Esophagus muscularis mucosa (tissue), 4 donors: ENCODE measurements around the gene RTBDN.

Experiments used
- CTCF ChIP-seq, 3 experiments: fragments of 200-600 bp in 2 of 3; fragments of 450-650 bp in 1 of 3; sonication (generic) in 2 of 3; IDR thresholded peaks; one replicate each; pipeline ENCODE4 v1.5.1; 2017 to 2019; ENCODE audit warnings: antibody characterized with exemption in 3 of 3, mild to moderate bottlenecking in 2 of 3, moderate library complexity in 1 of 3
- EP300 ChIP-seq: sonication (generic); formaldehyde crosslinking; IDR thresholded peaks from one replicate; pipeline ENCODE4 v1.6.1; 2017; ENCODE audit warnings: antibody characterized with exemption
- POLR2A ChIP-seq: fragments of 450-650 bp; IDR thresholded peaks from one replicate; pipeline ENCODE4 v1.6.1; 2017; ENCODE audit warnings: antibody characterized with exemption, moderate library complexity, mild to moderate bottlenecking, low read depth

DNA sequence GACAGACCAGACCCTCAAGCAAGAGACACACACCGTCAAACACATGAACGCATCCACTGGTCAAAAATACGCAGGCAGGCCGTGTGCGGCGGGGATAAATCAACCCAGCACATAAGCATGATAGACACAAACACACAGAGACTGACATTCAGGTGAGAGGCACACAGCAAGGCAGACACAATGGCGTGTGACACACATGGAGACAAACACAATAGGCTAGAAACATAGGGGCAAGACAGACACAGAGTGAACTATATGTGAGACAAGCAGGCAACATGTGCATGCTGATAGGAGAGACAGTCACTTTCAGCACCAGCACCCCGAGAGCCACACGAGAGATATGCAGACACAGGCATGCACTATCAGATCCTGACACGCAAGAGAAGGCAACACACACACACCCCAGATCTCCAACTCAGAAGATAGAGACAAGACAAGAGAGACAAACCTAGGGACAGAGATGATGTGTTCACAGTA is 49.9 kb downstream of the RTBDN start:
- TF ChIP-seq CTCF (IDR thresholded peaks at IDR 0.05): no peak
- no peak for TF ChIP-seq POLR2A
- TF ChIP-seq EP300: no peak
